CD4-positive, alpha-beta T cell treated with Interleukin-17A for 1 hour (primary cell): Measurements from ENCODE around the gene PLEKHA4.
A peak's percentile ranks its signal among the peaks of the same experiment; 100 is the strongest.
"Not testable (repeated sequence)": the region's sequence is repeated elsewhere in the genome, so short reads cannot be mapped to it uniquely, and the experiment has no call there.

Source experiments
- DNase-seq: peaks from one replicate; pipeline ENCODE4 v3.0.0-alpha.2; 2020

Gene PLEKHA4

GRCh38 chr19:48795685-48796070, 72.7 kb downstream of the PLEKHA4 start:
- DNase-seq: no peak

DNA sequence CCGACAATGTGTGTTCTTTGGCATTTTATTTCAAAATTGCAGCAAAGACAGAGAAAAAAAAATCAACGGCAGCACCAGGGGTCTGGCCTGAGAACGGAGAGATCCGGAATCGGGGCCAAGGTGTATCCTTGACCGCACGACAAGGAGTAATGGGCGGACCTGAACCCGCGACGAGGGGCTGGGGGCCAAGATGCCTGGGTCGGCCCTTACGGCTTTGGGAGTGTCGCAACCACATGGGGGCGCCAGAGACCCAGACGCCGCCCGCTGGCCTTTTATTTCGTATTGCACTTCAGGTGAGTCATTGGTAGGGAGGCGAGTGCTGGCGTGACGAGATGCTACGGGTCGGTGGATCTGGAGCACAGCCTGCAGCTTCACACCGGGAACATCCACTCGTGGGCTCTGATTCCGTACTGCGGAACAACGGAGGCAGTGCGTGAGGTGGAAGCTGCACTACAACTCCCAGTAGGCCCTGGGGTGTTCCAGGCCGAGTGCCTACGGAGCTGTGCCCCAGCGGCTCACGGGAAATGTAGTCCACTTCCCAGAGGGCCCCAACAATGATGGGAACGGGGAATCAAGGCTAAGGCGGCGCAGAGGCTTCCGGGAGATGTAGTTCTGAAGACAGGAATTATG, 73.2 kb downstream of the PLEKHA4 start:
- peak; percentile 92 for DNase-seq

GRCh38 chr19:48794291-48794690, 74.1 kb downstream of the PLEKHA4 start:
- DNase-seq: no peak

DNA sequence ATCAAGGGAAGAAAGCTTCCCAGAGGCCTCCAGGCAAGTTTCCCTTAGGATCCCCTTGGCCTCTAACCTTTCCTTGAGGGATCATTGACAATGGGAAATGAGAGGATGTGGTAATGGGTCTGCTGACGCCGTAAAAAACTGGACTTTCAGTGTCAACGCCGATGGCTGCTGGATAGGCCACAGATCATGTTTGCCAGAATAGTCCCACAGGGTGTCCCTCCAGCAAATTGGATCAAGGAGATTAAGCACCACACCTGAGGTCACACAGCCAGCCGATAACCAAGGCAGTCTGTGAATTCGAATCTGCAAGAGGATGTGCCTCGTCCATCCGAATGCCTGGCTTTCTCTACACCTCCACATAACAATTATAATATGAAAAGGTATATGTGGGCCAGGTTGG, 75.1 kb downstream of the PLEKHA4 start:
- DNase-seq: no peak

GRCh38 chr19:48787331-48787730, 81.1 kb downstream of the PLEKHA4 start:
- DNase-seq: not testable (repeated sequence)
